Activated CD8-positive, alpha-beta memory T cell treated with anti-CD3 and anti-CD28 coated beads, Interleukin-2, amount 10 ng/mL, durations not matched to agents 7 days and 5 days (primary cell): Measurements from ENCODE around the gene SAP30BP. TPM values are rescaled to one million over a fixed set of nuclear protein-coding genes. Genes with fewer than 3 reads are reported as not detected.

Experiments
- ATAC-seq: fragments of 150-1000 bp; cut with Tn5 transposase; one replicate; pipeline ENCODE4 v1.10.0; 2021; ENCODE audit warnings: moderate library complexity
- CTCF ChIA-PET: fragments of 350-600 bp; sonication (Branson Sonifier 250); formaldehyde crosslinking; loops from one replicate; lab custom pipeline; 2021; ENCODE audit warnings: antibody characterized with exemption; lab: Charles Lee
- DNase-seq: peaks from one replicate; pipeline ENCODE4 v3.0.0-alpha.2; 2020
- H3K27ac Mint-ChIP-seq: one replicate; pipeline ENCODE4 v1.8.0; 2021; ENCODE audit warnings: mild to moderate bottlenecking, mixed read lengths
- H3K27me3 Mint-ChIP-seq: one replicate; pipeline ENCODE4 v1.8.0; 2021; ENCODE audit warnings: mixed read lengths
- H3K36me3 Mint-ChIP-seq: one replicate; pipeline ENCODE4 v1.8.0; 2021; ENCODE audit warnings: mild to moderate bottlenecking, mixed read lengths
- H3K4me1 Mint-ChIP-seq: one replicate; pipeline ENCODE4 v1.8.0; 2021; ENCODE audit warnings: mixed read lengths
- H3K4me3 Mint-ChIP-seq: one replicate; pipeline ENCODE4 v1.8.0; 2021; ENCODE audit warnings: mild to moderate bottlenecking, moderate library complexity, mixed read lengths
- H3K9me3 Mint-ChIP-seq: one replicate; pipeline ENCODE4 v1.8.0; 2022; ENCODE audit warnings: low read depth, mixed read lengths
- total RNA-seq, 2 experiments: library from RNA; stranded (reverse); gene quantifications; one replicate each; pipeline ENCODE4 v1.2.3, GENCODE V29; 2021

SAP30BP gene
- total RNA-seq, 2 experiments from 2014 or later, result 100.0 to 106 TPM

DNA sequence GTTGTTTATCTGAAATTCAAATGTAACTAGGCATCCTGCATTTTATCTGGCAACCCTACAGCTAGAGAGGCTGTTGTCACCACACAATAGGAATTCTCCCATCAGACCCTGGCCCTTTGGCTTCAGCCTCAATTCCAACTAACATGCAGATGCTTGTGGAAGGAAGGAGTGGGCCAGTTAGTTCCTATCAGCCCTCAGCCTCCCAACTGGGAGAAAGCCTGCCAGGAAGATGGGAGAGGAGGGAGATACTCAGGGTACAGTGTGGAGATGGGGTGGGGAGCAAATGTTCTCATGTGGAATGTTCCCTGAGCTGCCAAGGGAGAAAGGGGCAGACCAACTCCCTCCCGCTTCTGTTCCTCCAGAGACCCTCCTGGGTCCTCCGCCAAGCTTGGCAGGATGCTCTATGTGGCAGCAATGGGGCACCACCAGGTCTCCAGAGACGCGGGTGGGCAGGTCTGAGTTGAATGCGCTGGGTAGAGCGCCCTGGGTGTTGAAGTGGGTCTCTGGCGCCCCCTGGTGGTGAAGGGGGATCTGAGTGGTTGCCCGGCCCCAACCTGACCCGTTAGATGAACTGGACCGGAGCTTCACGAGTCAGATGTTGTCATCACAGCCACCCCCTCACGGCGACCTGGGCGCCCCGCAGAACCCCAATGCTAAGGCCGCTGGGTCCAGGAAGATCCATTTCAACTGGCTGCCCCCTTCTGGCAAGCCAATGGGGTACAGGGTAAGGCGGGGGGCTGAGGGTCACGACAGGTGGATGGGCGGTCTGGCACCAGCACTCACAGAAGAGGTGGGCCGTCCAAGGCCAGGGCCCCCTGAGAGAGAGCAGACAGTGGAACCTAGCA lies 82.6 kb downstream of the SAP30BP start:
- H3K27ac Mint-ChIP-seq, result no peak overlapping the region
- H3K27me3 Mint-ChIP-seq, result peaks cover 6% of the 10 kb centered on the region
- DNase-seq (peak; percentile 89), ATAC-seq (peak; percentile 73)
- H3K36me3 Mint-ChIP-seq, result no peaks in the 10 kb centered on the region
- no peak overlapping the region for H3K4me3 Mint-ChIP-seq
- H3K9me3 Mint-ChIP-seq, result no peaks in the 10 kb centered on the region
- H3K4me1 Mint-ChIP-seq, result peaks cover 18% of the 10 kb centered on the region
- CTCF ChIA-PET, result interaction anchor here (0.6 to 12.8 kb wide), 52 partner anchors 9 to 338 kb away, joined by 3 to 428 read pairs (median 4); partner anchors contain the start of genes GALK1, ITGB4, LLGL2 and RECQL5

DNA sequence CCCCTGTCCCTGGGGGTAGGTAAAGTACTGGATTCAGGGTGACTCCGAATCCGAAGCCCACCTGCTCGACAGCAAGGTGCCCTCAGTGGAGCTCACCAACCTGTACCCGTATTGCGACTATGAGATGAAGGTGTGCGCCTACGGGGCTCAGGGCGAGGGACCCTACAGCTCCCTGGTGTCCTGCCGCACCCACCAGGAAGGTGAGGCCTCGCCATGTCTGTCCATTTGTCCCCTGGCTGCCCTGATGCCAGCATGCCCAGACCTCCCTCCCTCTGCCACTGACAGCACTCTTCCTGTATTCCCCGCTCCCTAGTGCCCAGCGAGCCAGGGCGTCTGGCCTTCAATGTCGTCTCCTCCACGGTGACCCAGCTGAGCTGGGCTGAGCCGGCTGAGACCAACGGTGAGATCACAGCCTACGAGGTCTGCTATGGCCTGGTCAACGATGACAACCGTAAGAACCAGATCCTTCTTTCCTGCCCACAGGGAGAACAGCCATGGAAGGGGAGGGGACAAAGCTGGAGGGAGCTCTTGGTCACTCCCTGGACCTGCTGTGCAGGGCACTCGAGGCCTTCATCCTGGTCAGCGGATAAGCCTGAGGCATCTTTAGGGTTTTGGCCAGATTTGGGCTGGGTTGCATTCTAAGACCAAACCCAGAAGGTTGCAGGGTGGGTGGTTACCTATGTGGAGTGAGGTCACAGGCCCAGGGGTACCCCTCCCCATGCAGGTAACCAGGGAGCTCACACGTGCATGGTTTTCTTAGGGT lies 83.7 kb downstream of the SAP30BP start:
- DNase-seq (no peak), ATAC-seq (no peak)
- CTCF ChIA-PET, result interaction anchor here (1.0 to 12.8 kb wide), 30 partner anchors 12 to 339 kb away, joined by 3 to 428 read pairs (median 5); partner anchors contain the start of genes GALK1, ITGB4, SMIM5 and UNK
- Mint-ChIP-seq H3K4me3 (no peak overlapping the region), H3K36me3 (no peaks in the 10 kb centered on the region), H3K27me3 (peaks cover 6% of the 10 kb centered on the region), H3K9me3 (no peaks in the 10 kb centered on the region), H3K27ac (no peak overlapping the region), H3K4me1 (peaks cover 20% of the 10 kb centered on the region)

DNA sequence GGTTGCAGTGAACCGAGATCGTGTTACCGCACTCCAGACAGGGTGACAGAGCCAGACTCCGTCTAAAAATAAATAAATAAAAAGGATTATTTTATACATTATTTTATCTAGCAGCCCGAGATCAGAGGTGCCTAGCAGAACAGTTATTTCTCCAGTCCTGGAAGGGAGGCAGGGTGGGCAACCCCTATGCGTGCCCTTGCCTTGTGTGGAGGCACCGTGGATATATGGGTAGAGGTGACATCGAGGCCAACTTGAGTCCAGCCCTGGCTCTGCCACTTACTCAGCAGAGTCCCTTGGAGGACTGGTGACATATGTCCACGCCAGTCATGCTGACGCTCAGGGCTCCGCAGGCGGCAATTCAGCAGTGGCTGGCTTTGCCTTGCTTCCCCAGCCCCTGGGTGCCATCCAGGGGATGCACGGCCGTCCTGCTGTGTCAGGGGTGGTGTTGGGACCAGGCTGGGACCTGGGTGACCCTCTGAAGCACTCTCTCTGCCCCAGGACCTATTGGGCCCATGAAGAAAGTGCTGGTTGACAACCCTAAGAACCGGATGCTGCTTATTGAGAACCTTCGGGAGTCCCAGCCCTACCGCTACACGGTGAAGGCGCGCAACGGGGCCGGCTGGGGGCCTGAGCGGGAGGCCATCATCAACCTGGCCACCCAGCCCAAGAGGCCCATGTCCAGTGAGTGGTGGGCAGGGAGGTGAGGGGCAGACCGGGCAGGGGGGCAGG lies 84.7 kb downstream of the SAP30BP start:
- Mint-ChIP-seq H3K27me3 (peaks cover 6% of the 10 kb centered on the region), H3K4me3 (no peak overlapping the region), H3K36me3 (no peaks in the 10 kb centered on the region), H3K9me3 (no peaks in the 10 kb centered on the region), H3K27ac (no peak overlapping the region), H3K4me1 (peaks cover 20% of the 10 kb centered on the region)
- CTCF ChIA-PET, result interaction anchor here (1.1 to 12.8 kb wide), 16 partner anchors 11 to 225 kb away, joined by 3 to 428 read pairs (median 22); partner anchors contain the start of genes GALK1 and SMIM5
- DNase-seq (no peak), ATAC-seq (no peak)

DNA sequence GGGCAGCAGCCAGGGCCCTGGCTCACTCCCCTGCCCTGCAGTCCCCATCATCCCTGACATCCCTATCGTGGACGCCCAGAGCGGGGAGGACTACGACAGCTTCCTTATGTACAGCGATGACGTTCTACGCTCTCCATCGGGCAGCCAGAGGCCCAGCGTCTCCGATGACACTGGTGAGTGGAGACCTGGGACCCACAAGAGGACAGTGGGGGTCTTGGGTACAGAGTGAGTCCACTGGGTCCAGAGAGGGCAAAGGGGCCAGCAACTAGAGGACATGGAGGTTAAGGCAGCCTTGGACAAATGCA lies 85.2 kb downstream of the SAP30BP start:
- CTCF ChIA-PET, result interaction anchor here (1.2 to 12.8 kb wide), 14 partner anchors 10 to 226 kb away, joined by 3 to 428 read pairs (median 12); partner anchors contain the start of genes GALK1 and SMIM5
- Mint-ChIP-seq H3K27ac (no peak overlapping the region), H3K4me3 (no peak overlapping the region), H3K9me3 (no peaks in the 10 kb centered on the region), H3K4me1 (peaks cover 20% of the 10 kb centered on the region), H3K27me3 (peaks cover 6% of the 10 kb centered on the region), H3K36me3 (no peaks in the 10 kb centered on the region)
- no peak for ATAC-seq
- DNase-seq, result no peak

DNA sequence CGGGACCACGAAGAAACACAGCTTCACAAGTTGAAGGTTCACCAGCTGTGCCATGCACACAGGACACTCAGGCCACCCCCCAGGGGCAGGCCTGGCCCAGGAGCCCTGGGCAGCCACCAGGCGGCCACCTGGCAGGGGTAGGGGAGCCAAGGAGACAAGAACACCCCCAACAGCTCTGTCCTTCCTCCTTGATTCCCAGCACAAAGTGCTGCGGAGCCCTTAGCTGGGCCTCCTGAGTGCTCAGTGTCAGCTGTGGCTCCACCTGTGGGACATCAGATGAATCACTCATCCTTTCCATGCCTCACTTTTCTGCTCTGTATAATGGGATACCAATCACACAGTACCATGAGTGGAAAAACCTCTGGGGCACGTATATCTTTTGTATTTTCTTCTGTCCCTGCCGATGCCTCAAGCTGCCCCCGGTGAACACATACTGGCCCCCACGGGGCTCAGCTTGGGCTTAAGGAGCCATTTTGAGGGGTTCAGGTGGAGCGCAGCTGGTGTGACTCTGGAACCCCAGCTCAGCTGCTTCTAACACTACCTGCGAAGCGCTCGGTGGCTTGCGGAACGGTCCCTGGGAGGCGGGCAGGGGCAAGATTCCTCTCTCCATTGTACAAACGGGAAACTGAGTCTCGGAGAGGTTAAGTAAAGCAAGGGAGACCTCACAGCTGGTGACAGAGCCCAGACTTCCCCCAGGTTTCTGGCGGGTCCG lies 85.8 kb downstream of the SAP30BP start:
- Mint-ChIP-seq H3K4me1 (peaks cover 17% of the 10 kb centered on the region), H3K4me3 (peak overlapping the region; percentile 53), H3K36me3 (no peaks in the 10 kb centered on the region), H3K9me3 (no peaks in the 10 kb centered on the region), H3K27ac (peak overlapping the region; percentile 15), H3K27me3 (no peaks in the 10 kb centered on the region)
- CTCF ChIA-PET, result interaction anchor here (0.5 to 12.8 kb wide), 80 partner anchors 8 to 554 kb away, joined by 3 to 428 read pairs (median 5); partner anchors contain the start of genes CDK3, GALK1, ITGB4 and RECQL5
- ATAC-seq, result no peak
- DNase-seq, result no peak

DNA sequence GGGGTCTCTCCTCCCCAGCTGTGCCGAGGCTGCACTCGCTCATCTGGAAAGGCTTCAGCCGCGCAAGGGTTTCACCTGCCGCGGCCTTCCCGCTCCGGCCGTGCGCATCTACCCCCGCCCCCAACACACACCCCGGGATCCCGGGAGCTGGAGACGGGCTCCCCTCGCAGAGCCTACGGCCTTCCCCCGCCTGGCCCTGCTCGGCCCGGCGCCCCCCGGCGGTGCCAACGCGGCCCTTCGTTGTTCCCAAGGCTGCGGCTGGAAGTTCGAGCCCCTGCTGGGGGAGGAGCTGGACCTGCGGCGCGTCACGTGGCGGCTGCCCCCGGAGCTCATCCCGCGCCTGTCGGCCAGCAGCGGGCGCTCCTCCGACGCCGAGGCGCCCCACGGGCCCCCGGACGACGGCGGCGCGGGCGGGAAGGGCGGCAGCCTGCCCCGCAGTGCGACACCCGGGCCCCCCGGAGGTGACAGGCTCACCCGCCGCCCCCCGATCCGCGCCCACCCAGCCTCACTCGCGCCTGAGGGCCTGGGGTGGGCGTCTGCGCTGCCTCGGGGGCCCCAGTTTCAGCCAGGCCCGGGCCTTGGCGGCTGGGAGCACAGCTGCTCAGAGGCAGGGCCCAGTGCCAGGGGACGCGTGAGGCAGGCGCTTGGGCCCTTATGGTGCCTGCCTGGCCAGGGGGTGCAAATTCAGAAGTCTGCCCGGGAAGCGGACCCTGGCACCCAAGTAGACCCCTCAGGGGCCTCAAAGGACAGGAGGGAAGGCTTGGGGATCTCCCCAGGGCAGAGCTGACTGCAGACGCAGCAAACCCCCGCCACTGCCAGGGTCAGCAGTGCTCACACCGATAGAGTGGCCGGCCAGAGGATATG lies 86.6 kb downstream of the SAP30BP start:
- Mint-ChIP-seq H3K4me1 (peaks cover 17% of the 10 kb centered on the region), H3K27me3 (no peaks in the 10 kb centered on the region), H3K9me3 (no peaks in the 10 kb centered on the region), H3K4me3 (peak overlapping the region; percentile 53), H3K27ac (peak overlapping the region; percentile 15), H3K36me3 (no peaks in the 10 kb centered on the region)
- CTCF ChIA-PET, result interaction anchor here (0.5 to 12.8 kb wide), 83 partner anchors 9 to 555 kb away, joined by 3 to 428 read pairs (median 5); partner anchors contain the start of genes CDK3, GALK1, ITGB4 and RECQL5
- peak; percentile 90 for ATAC-seq
- peak; percentile 81 for DNase-seq

DNA sequence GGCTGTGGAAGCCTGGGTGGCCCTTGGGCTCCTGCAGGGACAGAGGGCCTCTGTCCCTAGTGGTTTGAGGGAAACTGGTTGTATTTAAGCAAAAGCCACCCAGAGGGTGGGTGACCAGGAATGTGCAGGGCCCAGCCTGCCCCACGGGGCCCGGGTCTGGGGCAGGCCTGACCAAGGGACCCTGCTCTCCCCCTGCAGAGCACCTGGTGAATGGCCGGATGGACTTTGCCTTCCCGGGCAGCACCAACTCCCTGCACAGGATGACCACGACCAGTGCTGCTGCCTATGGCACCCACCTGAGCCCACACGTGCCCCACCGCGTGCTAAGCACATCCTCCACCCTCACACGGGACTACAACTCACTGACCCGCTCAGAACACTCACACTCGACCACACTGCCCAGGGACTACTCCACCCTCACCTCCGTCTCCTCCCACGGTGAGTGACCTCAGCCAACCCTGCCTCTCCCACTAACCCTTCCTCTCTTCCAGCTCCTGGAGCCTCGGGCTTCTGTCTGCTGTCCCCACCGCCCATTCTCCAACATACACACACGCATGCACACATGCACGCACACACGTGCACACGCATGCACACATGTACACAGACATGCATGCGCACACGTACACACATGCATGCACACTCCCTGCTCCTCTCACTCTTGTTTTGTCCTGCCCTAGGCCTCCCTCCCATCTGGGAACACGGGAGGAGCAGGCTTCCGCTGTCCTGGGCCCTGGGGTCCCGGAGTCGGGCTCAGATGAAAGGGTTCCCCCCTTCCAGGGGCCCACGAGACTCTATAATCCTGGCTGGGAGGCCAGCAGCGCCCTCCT lies 87.5 kb downstream of the SAP30BP start:
- DNase-seq, result no peak
- no peaks in the 10 kb centered on the region for H3K27me3 Mint-ChIP-seq
- CTCF ChIA-PET, result interaction anchor here (0.9 to 12.8 kb wide), 43 partner anchors 9 to 375 kb away, joined by 3 to 428 read pairs (median 10); partner anchors contain the start of genes GALK1, SMIM5, TMEM94 and TRIM47
- no peaks in the 10 kb centered on the region for H3K9me3 Mint-ChIP-seq
- ATAC-seq, result no peak
- H3K4me3 Mint-ChIP-seq, result peak overlapping the region; percentile 1
- peaks cover 17% of the 10 kb centered on the region for H3K4me1 Mint-ChIP-seq
- H3K27ac Mint-ChIP-seq, result no peak overlapping the region
- H3K36me3 Mint-ChIP-seq, result no peaks in the 10 kb centered on the region

DNA sequence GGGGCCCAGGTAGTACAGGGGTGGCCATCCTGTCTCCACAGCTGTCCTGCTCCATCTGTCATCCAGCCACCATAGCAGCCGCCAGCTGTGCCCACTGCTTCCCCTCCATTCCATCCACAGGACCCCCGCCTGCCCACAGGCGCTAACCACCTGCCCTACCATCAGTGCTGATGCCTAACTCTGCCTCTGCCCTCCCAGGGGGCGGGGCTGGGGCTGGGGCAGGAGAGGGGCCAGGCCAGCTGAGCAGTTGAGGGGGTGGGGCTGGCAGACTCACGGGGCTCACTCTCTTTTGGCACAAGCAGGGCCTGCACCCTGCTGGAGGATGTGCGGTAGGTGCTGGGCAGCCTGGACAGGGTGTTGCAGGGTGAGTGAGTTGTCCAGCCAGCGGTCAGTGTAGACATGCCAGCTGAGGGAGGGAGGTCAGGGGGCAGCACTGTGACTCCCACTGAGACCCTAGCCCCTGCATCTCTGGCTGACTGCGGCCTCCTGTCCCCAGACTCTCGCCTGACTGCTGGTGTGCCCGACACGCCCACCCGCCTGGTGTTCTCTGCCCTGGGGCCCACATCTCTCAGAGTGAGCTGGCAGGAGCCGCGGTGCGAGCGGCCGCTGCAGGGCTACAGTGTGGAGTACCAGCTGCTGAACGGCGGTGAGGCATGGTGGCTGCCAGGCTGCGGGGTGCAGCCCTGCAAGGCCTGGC lies 88.2 kb downstream of the SAP30BP start:
- ATAC-seq (no peak), DNase-seq (no peak)
- H3K9me3 Mint-ChIP-seq, result no peaks in the 10 kb centered on the region
- no peak overlapping the region for H3K27ac Mint-ChIP-seq
- no peaks in the 10 kb centered on the region for H3K27me3 Mint-ChIP-seq
- no peaks in the 10 kb centered on the region for H3K36me3 Mint-ChIP-seq
- H3K4me1 Mint-ChIP-seq, result peaks cover 13% of the 10 kb centered on the region
- CTCF ChIA-PET, result interaction anchor here (2.8 to 12.8 kb wide), 3 partner anchors 72 to 121 kb away, joined by 9 to 428 read pairs (median 55); partner anchors contain the start of gene SMIM5
- no peak overlapping the region for H3K4me3 Mint-ChIP-seq

DNA sequence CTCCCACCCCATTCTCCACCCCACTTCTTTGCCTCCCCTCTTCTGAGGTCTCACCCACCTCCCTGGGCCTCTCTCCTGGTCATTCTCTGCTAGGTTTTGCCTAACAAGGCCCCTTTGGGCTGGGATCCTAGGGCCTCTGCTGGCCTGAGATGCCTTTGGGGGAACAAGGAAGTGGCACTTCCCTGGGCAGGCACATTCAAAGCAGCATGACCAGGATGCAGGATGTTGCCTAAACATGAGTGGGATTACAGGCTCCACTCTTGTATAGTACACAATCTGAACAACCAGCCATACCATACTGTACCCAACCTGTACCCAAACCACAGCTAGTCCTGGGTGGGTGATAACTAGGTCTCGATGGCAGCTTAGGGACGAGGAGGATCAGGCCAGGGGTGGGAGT lies 88.9 kb downstream of the SAP30BP start:
- no peak overlapping the region for H3K27ac Mint-ChIP-seq
- CTCF ChIA-PET, result interaction anchor here (0.8 to 3.9 kb wide), 2 partner anchors 9 to 122 kb away, joined by 3 to 55 read pairs; partner anchors contain the start of genes GALK1 and SMIM5

DNA sequence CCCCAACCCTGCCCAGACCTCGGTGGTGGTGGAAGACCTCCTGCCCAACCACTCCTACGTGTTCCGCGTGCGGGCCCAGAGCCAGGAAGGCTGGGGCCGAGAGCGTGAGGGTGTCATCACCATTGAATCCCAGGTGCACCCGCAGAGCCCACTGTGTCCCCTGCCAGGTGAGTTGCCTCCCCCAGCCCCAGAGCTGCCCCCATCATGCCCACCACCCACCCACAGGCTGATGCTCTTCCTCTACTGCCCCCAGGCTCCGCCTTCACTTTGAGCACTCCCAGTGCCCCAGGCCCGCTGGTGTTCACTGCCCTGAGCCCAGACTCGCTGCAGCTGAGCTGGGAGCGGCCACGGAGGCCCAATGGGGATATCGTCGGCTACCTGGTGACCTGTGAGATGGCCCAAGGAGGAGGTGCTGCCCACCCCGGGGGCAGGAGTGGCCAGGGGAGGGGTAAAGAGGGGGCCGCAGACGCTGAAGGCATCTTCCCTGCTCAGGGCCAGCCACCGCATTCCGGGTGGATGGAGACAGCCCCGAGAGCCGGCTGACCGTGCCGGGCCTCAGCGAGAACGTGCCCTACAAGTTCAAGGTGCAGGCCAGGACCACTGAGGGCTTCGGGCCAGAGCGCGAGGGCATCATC lies 89.4 kb downstream of the SAP30BP start:
- no peak for DNase-seq
- Mint-ChIP-seq H3K4me1 (peaks cover 13% of the 10 kb centered on the region), H3K4me3 (no peak overlapping the region), H3K27ac (no peak overlapping the region), H3K9me3 (no peaks in the 10 kb centered on the region), H3K36me3 (no peaks in the 10 kb centered on the region), H3K27me3 (no peaks in the 10 kb centered on the region)
- ATAC-seq, result no peak
- CTCF ChIA-PET, result interaction anchor here (0.8 kb wide), 1 partner anchor 8 kb away, joined by 3 read pairs; the partner anchor contains the start of gene GALK1

More for the DNA sequence above, 88.9 kb downstream of the SAP30BP start:
- no peaks in the 10 kb centered on the region for H3K36me3 Mint-ChIP-seq
- ATAC-seq (no peak), DNase-seq (no peak)
- H3K4me3 Mint-ChIP-seq, result no peak overlapping the region
- H3K4me1 Mint-ChIP-seq, result peaks cover 13% of the 10 kb centered on the region
- H3K9me3 Mint-ChIP-seq, result no peaks in the 10 kb centered on the region
- no peaks in the 10 kb centered on the region for H3K27me3 Mint-ChIP-seq
